Left colon (tissue), 2 donors: Measurements from ENCODE around the gene TBC1D3B. TPM values are rescaled to one million over a fixed set of nuclear protein-coding genes. Genes with fewer than 3 reads are reported as not detected.
A peak's percentile ranks its signal among the peaks of the same experiment; 100 is the strongest.
"Not testable (repeated sequence)": the region's sequence is repeated elsewhere in the genome, so short reads cannot be mapped to it uniquely, and the experiment has no call there.

ENCODE experiments used
- ATAC-seq: fragments of 200-7000 bp; cut with Tn5 transposase; one replicate; pipeline ENCODE4 v1.9.1; 2020; ENCODE audit warnings: mild to moderate bottlenecking, moderate library complexity
- DNase-seq, 2 donors: peaks; one replicate each; pipeline ENCODE4 v3.0.0-alpha.2; 2020
- intact Hi-C, 2 donors: fragments of 100-400 bp; cut with DNase I in 1 of 2; cut with micrococcal nuclease in 1 of 2; formaldehyde crosslinking; loops; one replicate each; pipeline versions ENCODE4 v1.11.2 to v1.14.0; 2022; cut with DNase I, micrococcal nuclease
- total RNA-seq, 2 donors: library from RNA; stranded (reverse); fragmentation: NEBNext Ultra II Directional; extraction: Animal tissue kit (Norgen Biotek cat#: 25700); gene quantifications; one replicate each; pipeline ENCODE4 v1.2.1, GENCODE V29; 2021
- donor health status: DM: no; HTN: no; CAD: no.
- donor health status: DM: yes; HTN: yes; CAD: no.

The TBC1D3B gene
- total RNA-seq, 2 donors from 2014 or later = 7.4 to 8.9 TPM

GRCh38 chr17:36204724-36205500, 28.5 kb upstream of the TBC1D3B start:
- ATAC-seq = no peak
- intact Hi-C loops = no loop called here
- DNase-seq = no peak

- ATAC-seq (no peak), DNase-seq (no peak)
- intact Hi-C loops = no loop called here
Observed at GRCh38 chr17:36203335-36203734, 26.9 kb upstream of the TBC1D3B start.

DNA sequence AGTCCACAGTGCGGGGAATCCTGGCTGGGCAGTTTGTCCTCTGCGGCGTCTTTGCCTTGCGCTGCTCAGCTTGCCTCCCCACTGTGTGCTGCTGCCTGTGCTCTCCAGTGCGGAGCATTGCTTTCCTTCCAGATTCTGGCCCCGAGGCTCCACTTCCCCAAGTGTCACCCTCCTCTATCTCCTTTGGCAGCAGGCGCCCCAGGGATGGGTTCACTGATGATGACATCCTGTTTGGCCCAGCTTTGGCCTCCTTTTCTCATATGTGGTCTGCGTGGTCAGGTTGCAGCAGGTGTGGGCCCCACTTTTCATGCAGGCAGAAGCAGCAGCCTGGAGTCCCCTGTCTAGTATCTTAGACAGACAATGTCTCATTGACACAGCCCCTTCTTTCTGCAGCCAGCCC, 25.1 kb upstream of the TBC1D3B start:
- ATAC-seq, intact Hi-C loops, DNase-seq: not testable (repeated sequence)

- ATAC-seq, intact Hi-C loops, DNase-seq: not testable (repeated sequence)
Observed at GRCh38 chr17:36201102-36201501, 24.7 kb upstream of the TBC1D3B start.

GRCh38 chr17:36198831-36199465, 22.5 kb upstream of the TBC1D3B start:
- ATAC-seq (no peak), DNase-seq (no peak)
- intact Hi-C loops = no loop called here

DNA sequence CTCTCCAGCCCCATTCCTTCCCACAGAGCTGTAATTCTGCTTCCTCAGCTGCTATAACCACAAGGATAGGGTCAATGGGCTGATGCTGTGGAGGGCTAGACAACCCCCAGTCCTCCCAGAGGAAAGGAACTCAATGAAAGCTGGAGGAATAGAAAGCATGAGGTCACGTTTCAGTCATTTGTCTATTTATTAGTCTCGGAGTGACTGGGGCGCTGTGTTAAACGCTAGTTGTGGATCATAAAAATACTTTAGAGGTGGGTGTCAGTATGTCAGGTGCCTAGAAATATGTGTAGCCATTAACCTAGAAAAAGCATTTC, 20.9 kb upstream of the TBC1D3B start:
- ATAC-seq = no peak
- no peak for DNase-seq
- intact Hi-C loops = no loop called here

- intact Hi-C loops = no loop called here
- no peak for ATAC-seq
- no peak for DNase-seq
Observed at GRCh38 chr17:36196131-36196486, 19.7 kb upstream of the TBC1D3B start.

- DNase-seq (no peak), ATAC-seq (no peak)
- intact Hi-C loops = no loop called here
Observed at GRCh38 chr17:36195434-36196130, 19.1 kb upstream of the TBC1D3B start.

DNA sequence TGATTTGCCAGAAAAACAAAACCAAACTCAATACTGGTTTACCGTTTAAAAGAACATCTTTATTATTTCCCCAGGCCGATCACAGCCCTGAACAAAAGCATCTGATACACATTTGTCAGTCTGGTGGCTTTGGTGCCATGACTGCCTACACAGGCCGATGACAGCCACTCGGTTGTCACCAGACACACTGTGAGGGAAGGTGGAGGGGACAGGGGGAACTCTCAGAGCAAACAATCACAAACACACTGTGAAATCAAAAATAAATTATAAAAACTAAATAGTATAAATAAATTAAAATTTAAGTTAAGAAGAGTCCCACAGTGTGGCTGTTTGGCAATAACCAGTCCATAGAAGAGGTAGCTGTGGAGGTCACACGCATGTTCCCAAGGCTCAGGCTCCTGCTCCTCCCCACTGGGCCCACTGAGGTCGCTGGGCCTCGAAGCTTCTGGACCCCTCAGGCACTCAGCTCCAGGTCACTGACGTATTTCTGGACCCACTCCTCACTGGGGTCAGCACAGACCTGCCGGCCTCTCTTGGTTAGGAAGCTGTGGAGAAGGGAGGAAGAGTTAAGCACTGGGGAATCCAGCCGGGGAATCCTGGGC, 18.5 kb upstream of the TBC1D3B start:
- DNase-seq, intact Hi-C loops, ATAC-seq: not testable (repeated sequence)

GRCh38 chr17:36194147-36194831, 17.9 kb upstream of the TBC1D3B start:
- intact Hi-C loops, DNase-seq: not testable (repeated sequence)
- peak; percentile 44 for ATAC-seq

GRCh38 chr17:36193216-36193775, 16.9 kb upstream of the TBC1D3B start:
- intact Hi-C loops = no loop called here
- no peak for DNase-seq
- no peak for ATAC-seq

DNA sequence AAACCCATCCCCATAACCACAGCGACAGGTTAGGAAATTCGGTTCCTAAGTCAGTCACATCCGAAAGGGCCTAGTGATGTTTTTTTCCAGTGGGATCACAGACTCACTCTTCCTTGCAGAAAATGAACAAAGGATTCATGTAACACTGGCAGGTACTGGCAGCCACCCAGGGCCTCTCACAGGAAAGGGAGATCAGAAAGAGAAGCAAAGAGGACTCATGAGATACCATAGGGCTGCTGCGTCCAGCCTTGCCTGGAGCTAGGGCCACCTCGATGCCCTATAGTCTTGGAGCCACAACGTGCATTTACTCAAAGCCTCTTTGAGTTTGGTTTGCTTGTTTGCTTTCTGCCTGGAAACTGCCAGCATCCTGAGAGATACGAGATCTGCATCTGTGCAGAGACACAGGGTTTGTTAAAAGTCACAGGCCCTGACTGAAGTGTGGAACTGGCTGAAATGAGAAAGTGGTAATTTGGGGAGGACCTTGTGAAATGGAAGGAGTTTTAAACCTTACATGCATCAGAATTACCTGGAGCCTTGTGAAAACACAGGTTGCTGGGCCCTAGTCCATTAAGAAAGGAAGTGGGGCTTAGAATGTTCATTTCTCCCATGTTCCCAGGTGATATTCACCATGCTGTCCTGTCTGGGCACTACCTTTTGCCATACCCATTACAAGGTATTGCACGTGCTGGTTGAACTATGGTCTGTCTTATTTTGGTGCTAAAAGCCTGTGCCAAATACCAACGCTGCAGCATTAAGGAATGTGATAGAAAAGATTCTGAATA, 14.3 kb upstream of the TBC1D3B start:
- ATAC-seq, intact Hi-C loops: not testable (repeated sequence)

DNA sequence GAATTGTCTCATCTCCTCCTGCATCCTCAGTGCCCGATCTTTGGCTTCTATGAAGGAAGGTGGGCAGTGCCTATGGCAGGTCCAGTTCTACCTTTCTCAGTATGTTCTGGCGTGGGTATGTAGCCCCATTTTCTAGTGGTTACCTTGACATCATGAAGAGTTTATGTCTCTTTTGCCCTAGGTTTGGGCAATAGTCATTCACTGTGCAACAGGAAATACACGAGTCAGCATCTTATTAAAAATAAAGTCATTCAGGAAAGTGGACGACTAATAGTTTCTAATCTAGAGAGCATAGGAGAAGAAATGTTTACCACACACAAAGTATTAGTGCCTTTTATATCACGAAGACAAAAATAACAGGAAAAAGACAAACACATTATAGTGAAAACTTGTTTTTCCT, 13.6 kb upstream of the TBC1D3B start:
- intact Hi-C loops, DNase-seq, ATAC-seq: not testable (repeated sequence)

More for the DNA sequence above, 14.3 kb upstream of the TBC1D3B start:
- not testable (repeated sequence) for DNase-seq

- DNase-seq (no peak), ATAC-seq (peak; percentile 22)
- intact Hi-C loops = no loop called here
Observed at GRCh38 chr17:36188891-36189306, 12.5 kb upstream of the TBC1D3B start.

DNA sequence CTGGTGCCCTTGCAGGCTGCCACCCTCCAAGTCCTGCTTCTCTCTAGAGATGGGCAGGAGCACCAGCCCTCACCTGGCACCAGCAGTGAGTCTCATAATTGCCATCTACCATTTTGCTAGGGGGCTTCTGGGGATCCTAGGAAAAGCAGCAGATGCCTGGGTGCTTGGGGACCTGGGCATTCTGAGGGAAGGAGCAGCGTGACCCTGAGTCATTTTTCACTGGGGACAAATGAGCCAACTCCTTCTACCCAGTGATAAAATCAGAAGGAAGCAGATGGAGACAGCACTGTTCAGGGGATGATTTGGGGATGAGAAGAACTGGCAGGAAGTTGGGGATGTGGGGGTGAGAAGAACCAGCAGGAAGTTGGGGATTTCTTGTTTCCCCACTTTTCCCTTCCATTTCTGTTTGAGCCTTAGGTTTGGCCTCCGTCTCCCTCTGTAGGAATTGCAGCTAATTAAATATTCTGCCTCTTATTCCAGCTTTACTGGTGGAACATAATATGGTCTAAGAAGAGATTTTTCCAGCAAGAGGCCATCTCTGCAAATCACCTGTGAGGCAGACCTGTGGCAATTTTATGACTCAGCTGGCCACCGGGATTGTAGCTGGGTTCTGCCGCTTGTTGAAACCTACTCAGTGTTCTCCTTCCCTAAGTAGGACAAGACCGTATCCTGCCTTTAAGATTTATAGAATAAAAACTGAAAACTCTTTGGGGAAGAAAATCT, 11.7 kb upstream of the TBC1D3B start:
- DNase-seq, ATAC-seq, intact Hi-C loops: not testable (repeated sequence)

- ATAC-seq, DNase-seq, intact Hi-C loops: not testable (repeated sequence)
Observed at GRCh38 chr17:36186810-36187763, 10.7 kb upstream of the TBC1D3B start.
